GM23338 (cell line): ENCODE results near the gene KBTBD4. TPM values are rescaled to one million over a fixed set of nuclear protein-coding genes. Genes with fewer than 3 reads are reported as not detected.

Source experiments
- ATAC-seq: fragments of 200-7000 bp; cut with Tn5 transposase; 3 replicates; pipeline ENCODE4 v1.9.1; 2020
- DNase-seq: peaks from one replicate; pipeline ENCODE4 v3.0.0-alpha.2; 2015; ENCODE audit warnings: low spot score
- H2AFZ ChIP-seq: fragments of 200-600 bp; sonication (generic); 2 replicates; pipeline ENCODE4 v1.8.0; 2016; ENCODE audit warnings: antibody characterized with exemption, mild to moderate bottlenecking, moderate library complexity
- H3F3A ChIP-seq: fragments of 200-600 bp; sonication (generic); replicated peaks from 2 replicates; pipeline ENCODE4 v1.8.0; 2017; ENCODE audit warnings: antibody characterized with exemption, mixed run types, low read depth
- H3K27ac ChIP-seq: fragments of 200-600 bp; sonication (generic); 2 replicates; pipeline ENCODE4 v1.6.1; 2016; ENCODE audit warnings: low read depth
- H3K27me3 ChIP-seq: fragments of 200-600 bp; sonication (generic); 2 replicates; pipeline ENCODE4 v1.8.0; 2016; ENCODE audit warnings: mild to moderate bottlenecking, mixed run types, moderate library complexity; ENCODE audit not compliant: insufficient read depth
- H3K36me3 ChIP-seq: fragments of 200-600 bp; sonication (generic); 2 replicates; pipeline ENCODE4 v1.8.0; 2016; ENCODE audit warnings: mild to moderate bottlenecking; ENCODE audit not compliant: insufficient read depth
- H3K4me1 ChIP-seq: fragments of 200-600 bp; sonication (generic); 2 replicates; pipeline ENCODE4 v1.8.0; 2016; ENCODE audit warnings: mild to moderate bottlenecking, moderate library complexity; ENCODE audit not compliant: insufficient read depth
- H3K4me2 ChIP-seq: fragments of 200-600 bp; sonication (generic); 2 replicates; pipeline ENCODE4 v1.7.1; 2017; ENCODE audit warnings: mixed run types
- H3K4me3 ChIP-seq: fragments of 200-600 bp; sonication (generic); 2 replicates; pipeline ENCODE4 v1.6.1; 2016; ENCODE audit warnings: mixed run types
- H3K79me2 ChIP-seq: fragments of 200-600 bp; sonication (generic); replicated peaks from 2 replicates; pipeline ENCODE4 v1.8.0; 2017; ENCODE audit warnings: mild to moderate bottlenecking; ENCODE audit not compliant: insufficient read depth
- H3K9me2 ChIP-seq: fragments of 200-600 bp; sonication (generic); 2 replicates; pipeline ENCODE4 v1.8.0; 2017; ENCODE audit not compliant: insufficient read depth
- H4K20me1 ChIP-seq: fragments of 200-600 bp; sonication (generic); replicated peaks from 2 replicates; pipeline ENCODE4 v1.8.0; 2017; ENCODE audit warnings: mild to moderate bottlenecking; ENCODE audit not compliant: insufficient read depth
- H3K27ac Mint-ChIP-seq: 2 replicates; pipeline ENCODE4 v1.8.0; 2020; ENCODE audit warnings: inconsistent platforms, mild to moderate bottlenecking, moderate library complexity, mixed read lengths
- H3K27me3 Mint-ChIP-seq: 3 replicates; pipeline ENCODE4 v1.8.0; 2022; ENCODE audit warnings: low read depth, mild to moderate bottlenecking, moderate library complexity, mixed read lengths, inconsistent platforms; ENCODE audit not compliant: insufficient read depth, poor library complexity
- H3K36me3 Mint-ChIP-seq: 3 replicates; pipeline ENCODE4 v1.8.0; 2021; ENCODE audit warnings: low read depth, mild to moderate bottlenecking, inconsistent platforms, moderate library complexity, mixed read lengths
- H3K4me1 Mint-ChIP-seq: 3 replicates; pipeline ENCODE4 v1.8.0; 2020; ENCODE audit warnings: mild to moderate bottlenecking, inconsistent platforms, mixed read lengths
- H3K4me3 Mint-ChIP-seq: 3 replicates; pipeline ENCODE4 v1.8.0; 2021; ENCODE audit warnings: moderate library complexity, mild to moderate bottlenecking, inconsistent platforms, mixed read lengths
- H3K9me3 Mint-ChIP-seq: 3 replicates; pipeline ENCODE4 v1.8.0; 2020; ENCODE audit warnings: moderate library complexity, mild to moderate bottlenecking, inconsistent platforms, mixed read lengths
- CREB1 ChIP-seq: fragments of 250-450 bp; sonication (Bioruptor Pico); IDR thresholded peaks from 2 replicates; pipeline ENCODE4 v1.5.0; 2020; ENCODE audit warnings: low read depth, mild to moderate bottlenecking, moderate library complexity
- CTCF ChIP-seq, 2 experiments: fragments of 200-600 bp in 1 of 2; sonication (generic) in 1 of 2; conservative IDR thresholded peaks; 2 replicates each; pipeline versions ENCODE4 v1.5.1 to v1.6.1; 2016 to 2017; ENCODE audit warnings: antibody characterized with exemption in 2 of 2, low read depth in 2 of 2, mild to moderate bottlenecking in 2 of 2, moderate library complexity in 1 of 2
- ETS1 ChIP-seq: IDR thresholded peaks from 2 replicates; pipeline ENCODE4 v1.6.1; 2016; ENCODE audit warnings: antibody characterized with exemption
- EZH2 ChIP-seq: fragments of 200-600 bp; sonication (generic); IDR thresholded peaks from one replicate; pipeline ENCODE4 v1.8.0; 2017; ENCODE audit warnings: antibody characterized with exemption, mild to moderate bottlenecking, low read depth; ENCODE audit not compliant: unreplicated experiment
- EZH2phosphoT487 ChIP-seq: fragments of 200-600 bp; sonication (generic); IDR thresholded peaks from one replicate; pipeline ENCODE4 v1.8.1; 2018; ENCODE audit warnings: antibody characterized with exemption; ENCODE audit not compliant: unreplicated experiment
- JUNB ChIP-seq: IDR thresholded peaks from one replicate; pipeline ENCODE4 v1.6.1; 2016; ENCODE audit warnings: antibody characterized with exemption; ENCODE audit not compliant: unreplicated experiment
- NANOG ChIP-seq: IDR thresholded peaks from 2 replicates; pipeline ENCODE4 v1.6.1; 2016; ENCODE audit warnings: antibody characterized with exemption, borderline replicate concordance
- POLR2AphosphoS5 ChIP-seq: IDR thresholded peaks from 2 replicates; pipeline ENCODE4 v1.6.1; 2016; ENCODE audit warnings: antibody characterized with exemption, low read depth
- REST ChIP-seq: IDR thresholded peaks from one replicate; pipeline ENCODE4 v1.6.1; 2018; ENCODE audit warnings: antibody characterized with exemption; ENCODE audit not compliant: unreplicated experiment
- STAT1 ChIP-seq: IDR thresholded peaks from one replicate; pipeline ENCODE4 v1.6.1; 2016; ENCODE audit warnings: antibody characterized with exemption; ENCODE audit not compliant: unreplicated experiment
- ZNF114 ChIP-seq: fragments of 250-450 bp; sonication (Bioruptor Pico); IDR thresholded peaks from 2 replicates; pipeline ENCODE4 v1.5.0; 2020; ENCODE audit warnings: mild to moderate bottlenecking, moderate library complexity
- ZNF331 ChIP-seq: fragments of 250-450 bp; sonication (Bioruptor Pico); IDR thresholded peaks from 2 replicates; pipeline ENCODE4 v1.5.0; 2020; ENCODE audit warnings: low read depth, mild to moderate bottlenecking, moderate library complexity
- ZNF462 ChIP-seq: fragments of 250-450 bp; sonication (Bioruptor Pico); IDR thresholded peaks from 2 replicates; pipeline ENCODE4 v1.5.0; 2020; ENCODE audit warnings: mild to moderate bottlenecking, moderate library complexity
- polyA plus RNA-seq: library from polyadenylated mRNA; unstranded; fragments of >200 nt; fragmentation: Nextera tagmentation; extraction: Ambion mirVana; gene quantifications from 2 replicates; pipeline ENCODE4 v1.2.1, GENCODE V29; 2016
- total RNA-seq: library from RNA; depleted of rRNA; stranded (reverse); fragments of >200 nt; shearing (Covaris generic); gene quantifications from 2 replicates; pipeline ENCODE4 v1.2.3, GENCODE V29; 2014

Gene KBTBD4
- total and polyA plus RNA-seq, 2 experiments from 2014 or later: 5.8 to 16.6 TPM

GRCh38 chr11:47569646-47570045 lies 9.1 kb downstream of the KBTBD4 start:
- H3K27me3 Mint-ChIP-seq: peaks cover 7% of the 10 kb centered on the region
- no peak overlapping the region for H3K4me3 Mint-ChIP-seq
- Histone ChIP-seq H3K79me2 (peaks cover 45% of the 10 kb centered on the region), H3K36me3 (peaks cover 23% of the 10 kb centered on the region), H4K20me1 (peaks cover 13% of the 10 kb centered on the region), H3F3A (peaks cover 11% of the 10 kb centered on the region; the same call in 1 of the 2 replicates), H3K4me3 (no peak overlapping the region), H3K4me2 (no peak overlapping the region), H3K9me2 (no peaks in the 10 kb centered on the region), H3K27ac (no peak overlapping the region), H2AFZ (no peak overlapping the region), H3K27me3 (no peaks in the 10 kb centered on the region), H3K4me1 (peaks cover 3% of the 10 kb centered on the region; the same call in 1 of the 2 replicates)
- peaks cover 8% of the 10 kb centered on the region for H3K4me1 Mint-ChIP-seq
- no peak for TF ChIP-seq CREB1 (CRISPR knock-in tag)
- TF ChIP-seq REST: no peak
- no peak for TF ChIP-seq NANOG
- TF ChIP-seq POLR2AphosphoS5: no peak
- no peak for TF ChIP-seq JUNB
- TF ChIP-seq EZH2phosphoT487: no peak
- TF ChIP-seq CTCF (conservative IDR thresholded peaks at IDR 0.05; ENCODE audit: low read depth in 2 of 2): no peak
- no peak for TF ChIP-seq ETS1
- TF ChIP-seq EZH2: no peak
- no peak for TF ChIP-seq STAT1
- TF ChIP-seq ZNF462 (CRISPR knock-in tag): no peak
- no peak for TF ChIP-seq ZNF331 (CRISPR knock-in tag)
- TF ChIP-seq ZNF114: no peak
- ATAC-seq: no peak
- H3K27ac Mint-ChIP-seq: no peak overlapping the region
- peaks cover 2% of the 10 kb centered on the region; the same call in 1 of the 3 replicates for H3K9me3 Mint-ChIP-seq
- no peak for DNase-seq
- peaks cover 52% of the 10 kb centered on the region for H3K36me3 Mint-ChIP-seq
